Chondrocyte (in vitro differentiated cells): ENCODE measurements around the gene LRMDA. TPM values are rescaled to one million over a fixed set of nuclear protein-coding genes. Genes with fewer than 3 reads are reported as not detected.

Experiments used
- DNase-seq: peaks from one replicate; pipeline ENCODE4 v3.0.0; 2021; ENCODE audit warnings: mixed read lengths, low spot score
- H3K27ac Mint-ChIP-seq: one replicate; pipeline ENCODE4 v1.8.0; 2021; ENCODE audit warnings: mild to moderate bottlenecking, moderate library complexity, mixed read lengths; ENCODE audit not compliant: unreplicated experiment
- H3K27me3 Mint-ChIP-seq: 2 replicates; pipeline ENCODE4 v1.8.0; 2021; ENCODE audit warnings: low read depth, mixed read lengths
- H3K36me3 Mint-ChIP-seq: 2 replicates; pipeline ENCODE4 v1.8.0; 2021; ENCODE audit warnings: low read depth, mixed read lengths
- H3K4me1 Mint-ChIP-seq: 2 replicates; pipeline ENCODE4 v1.8.0; 2021; ENCODE audit warnings: low read depth, mild to moderate bottlenecking, mixed read lengths
- H3K4me3 Mint-ChIP-seq: one replicate; pipeline ENCODE4 v1.8.0; 2021; ENCODE audit warnings: mild to moderate bottlenecking, moderate library complexity, mixed read lengths; ENCODE audit not compliant: unreplicated experiment
- H3K9me3 Mint-ChIP-seq: 2 replicates; pipeline ENCODE4 v1.8.0; 2021; ENCODE audit warnings: low read depth, mixed read lengths
- CTCF ChIP-seq: fragments of 200-600 bp; sonication (generic); IDR thresholded peaks from 2 replicates; pipeline ENCODE4 v1.5.0; 2021; ENCODE audit warnings: antibody characterized with exemption, mild to moderate bottlenecking, moderate library complexity
- total RNA-seq: library from RNA; stranded (reverse); gene quantifications from 3 replicates; pipeline ENCODE4 v1.2.1, GENCODE V29; 2021

LRMDA gene
- total RNA-seq, 1 donor from 2014 or later: 2.8 TPM

- no peak overlapping the region for H3K27ac Mint-ChIP-seq
- H3K4me1 Mint-ChIP-seq: peaks cover 37% of the 10 kb centered on the region
- TF ChIP-seq CTCF: no peak
- H3K27me3 Mint-ChIP-seq: peaks cover 2% of the 10 kb centered on the region
- H3K36me3 Mint-ChIP-seq: no peaks in the 10 kb centered on the region
- H3K4me3 Mint-ChIP-seq: no peak overlapping the region
- no peaks in the 10 kb centered on the region for H3K9me3 Mint-ChIP-seq
- DNase-seq: no peak
These were observed 653.8 kb downstream of the LRMDA start for GRCh38 chr10:76085002-76085816.

- TF ChIP-seq CTCF: no peak
- no peak for DNase-seq
- Mint-ChIP-seq H3K27me3 (peaks cover 3% of the 10 kb centered on the region), H3K9me3 (no peaks in the 10 kb centered on the region), H3K4me3 (no peak overlapping the region), H3K36me3 (no peaks in the 10 kb centered on the region), H3K4me1 (peaks cover 35% of the 10 kb centered on the region), H3K27ac (no peak overlapping the region)
These were observed 654.4 kb downstream of the LRMDA start for GRCh38 chr10:76085817-76086167.

GRCh38 chr10:76086170-76086760 lies 654.8 kb downstream of the LRMDA start:
- Mint-ChIP-seq H3K36me3 (no peaks in the 10 kb centered on the region), H3K4me3 (peak overlapping the region; percentile 39), H3K27me3 (peaks cover 3% of the 10 kb centered on the region), H3K4me1 (peaks cover 33% of the 10 kb centered on the region), H3K9me3 (no peaks in the 10 kb centered on the region), H3K27ac (peak overlapping the region; percentile 91)
- TF ChIP-seq CTCF: no peak
- no peak for DNase-seq

- H3K4me1 Mint-ChIP-seq: peaks cover 33% of the 10 kb centered on the region
- H3K27ac Mint-ChIP-seq: peak overlapping the region; percentile 91
- peak; percentile 73 for TF ChIP-seq CTCF
- peaks cover 3% of the 10 kb centered on the region for H3K27me3 Mint-ChIP-seq
- DNase-seq: no peak
- no peaks in the 10 kb centered on the region for H3K36me3 Mint-ChIP-seq
- no peaks in the 10 kb centered on the region for H3K9me3 Mint-ChIP-seq
- H3K4me3 Mint-ChIP-seq: peak overlapping the region; percentile 39
These were observed 655.6 kb downstream of the LRMDA start for GRCh38 chr10:76086761-76087639.

GRCh38 chr10:76088008-76088407 lies 656.6 kb downstream of the LRMDA start:
- no peak overlapping the region for H3K4me3 Mint-ChIP-seq
- peaks cover 3% of the 10 kb centered on the region for H3K27me3 Mint-ChIP-seq
- DNase-seq: no peak
- no peak overlapping the region for H3K27ac Mint-ChIP-seq
- no peak for TF ChIP-seq CTCF
- H3K4me1 Mint-ChIP-seq: peaks cover 25% of the 10 kb centered on the region
- H3K36me3 Mint-ChIP-seq: no peaks in the 10 kb centered on the region
- H3K9me3 Mint-ChIP-seq: no peaks in the 10 kb centered on the region
